HG03342 (cell line): ENCODE measurements around the gene KLHL21.

Experiments used
- ATAC-seq: cut with Tn5 transposase; IDR thresholded peaks from one replicate; pipeline ENCODE4 v1.9.1; 2021; ENCODE audit warnings: mild to moderate bottlenecking, moderate library complexity; ENCODE audit not compliant: unreplicated experiment

Gene KLHL21

GRCh38 chr1:6557597-6557996 is 45.1 kb downstream of the KLHL21 start:
- no peak for ATAC-seq

- no peak for ATAC-seq
Measured at GRCh38 chr1:6554907-6555778, 47.5 kb downstream of the KLHL21 start, which contains the start of gene TAS1R1. Gene TAS1R1, plus strand, starts transcription at chr1:6555307. Its CDS starts 67 bp downstream, at chr1:6555374.

GRCh38 chr1:6554031-6554906 is 48.4 kb downstream of the KLHL21 start, which contains the start of gene NOL9:
Gene NOL9, minus strand, starts transcription at chr1:6554513. Its CDS starts 11 bp downstream, at chr1:6554502.
- ATAC-seq: peak; percentile 89

- ATAC-seq: no peak
Measured at GRCh38 chr1:6547301-6547700, 55.4 kb downstream of the KLHL21 start.

GRCh38 chr1:6546326-6546725 is 56.3 kb downstream of the KLHL21 start:
- ATAC-seq: no peak

- ATAC-seq: no peak
Measured at GRCh38 chr1:6545276-6546112, 57.2 kb downstream of the KLHL21 start.

- ATAC-seq: no peak
Measured at GRCh38 chr1:6544831-6545230, 57.8 kb downstream of the KLHL21 start.
